ENCODE data around the gene CT47C1. TPM values are rescaled to one million over a fixed set of nuclear protein-coding genes. Genes with fewer than 3 reads are reported as not detected.
A peak's percentile ranks its signal among the peaks of the same experiment; 100 is the strongest.

The CT47C1 gene
- total RNA-seq, 1 donor from 2014 or later, result not detected

- H3K4me3 ChIP-seq (ENCODE audit: insufficient read depth, low read depth, low read length), result no peak overlapping the region
- H4K20me1 ChIP-seq (ENCODE audit: insufficient read depth, low read length), result no peaks in the 10 kb centered on the region
- Mint-ChIP-seq H3K9me3 (ENCODE audit: unreplicated experiment) (peaks cover under 1% of the 10 kb centered on the region), H3K27me3 (ENCODE audit: low read depth, unreplicated experiment) (no peaks in the 10 kb centered on the region), H3K27ac (ENCODE audit: unreplicated experiment) (no peak overlapping the region), H3K4me3 (ENCODE audit: unreplicated experiment) (no peak overlapping the region), H3K4me1 (ENCODE audit: low read depth, unreplicated experiment) (no peaks in the 10 kb centered on the region), H3K36me3 (ENCODE audit: low read depth, unreplicated experiment) (no peaks in the 10 kb centered on the region)
- no peaks in the 10 kb centered on the region for H3K79me2 ChIP-seq (ENCODE audit: insufficient read depth, low read length)
- H2AFZ ChIP-seq (ENCODE audit: low read depth, low read length), result no peak overlapping the region
- H3K4me2 ChIP-seq (ENCODE audit: low read length), result no peak overlapping the region
- H3K9me3 ChIP-seq (ENCODE audit: insufficient read depth, low read depth, low read length), result no peaks in the 10 kb centered on the region
- H3K27me3 ChIP-seq (ENCODE audit: insufficient read depth, low read length), result no peaks in the 10 kb centered on the region
- no peak for DNase-seq (ENCODE audit: low read depth)
- no peak overlapping the region for H3K9ac ChIP-seq (ENCODE audit: low read length)
- no peak for TF ChIP-seq CTCF (IDR thresholded peaks at IDR 0.05; ENCODE audit: insufficient read depth, low read depth, low read length)
- FAIRE-seq, result peak; percentile 32
- H3K36me3 ChIP-seq (ENCODE audit: insufficient read depth, low read length), result no peaks in the 10 kb centered on the region
- H3K4me1 ChIP-seq (ENCODE audit: insufficient read depth, low read length), result no peaks in the 10 kb centered on the region
- H3K27ac ChIP-seq (ENCODE audit: low read depth, low read length), result no peak overlapping the region
Measured at GRCh38 chrX:119055687-119056086, 17.1 kb upstream of the CT47C1 start.

GRCh38 chrX:119062750-119063374 is 9.9 kb upstream of the CT47C1 start:
- H3K36me3 ChIP-seq (ENCODE audit: insufficient read depth, low read length), result no peaks in the 10 kb centered on the region
- H3K27ac ChIP-seq (ENCODE audit: low read depth, low read length), result no peak overlapping the region
- no peaks in the 10 kb centered on the region for H3K36me3 Mint-ChIP-seq (ENCODE audit: low read depth, unreplicated experiment)
- no peaks in the 10 kb centered on the region for H3K9me3 ChIP-seq (ENCODE audit: insufficient read depth, low read depth, low read length)
- no peak overlapping the region for H3K9ac ChIP-seq (ENCODE audit: low read length)
- H3K4me3 Mint-ChIP-seq (ENCODE audit: unreplicated experiment), result no peak overlapping the region
- no peak for TF ChIP-seq CTCF (IDR thresholded peaks at IDR 0.05; ENCODE audit: insufficient read depth, low read depth, low read length)
- TF ChIP-seq EZH2 (IDR thresholded peaks at IDR 0.05; ENCODE audit: insufficient read depth, low read length), result no peak
- FAIRE-seq, result peak; percentile 26
- DNase-seq (ENCODE audit: low read depth), result peak; percentile 52
- H3K4me3 ChIP-seq (ENCODE audit: insufficient read depth, low read depth, low read length), result no peak overlapping the region
- H3K4me1 ChIP-seq (ENCODE audit: insufficient read depth, low read length), result no peaks in the 10 kb centered on the region
- H3K4me1 Mint-ChIP-seq (ENCODE audit: low read depth, unreplicated experiment), result peaks cover 6% of the 10 kb centered on the region
- H3K27me3 Mint-ChIP-seq (ENCODE audit: low read depth, unreplicated experiment), result no peaks in the 10 kb centered on the region
- H4K20me1 ChIP-seq (ENCODE audit: insufficient read depth, low read length), result no peaks in the 10 kb centered on the region
- H3K27me3 ChIP-seq (ENCODE audit: insufficient read depth, low read length), result no peaks in the 10 kb centered on the region
- H3K27ac Mint-ChIP-seq (ENCODE audit: unreplicated experiment), result no peak overlapping the region
- no peak overlapping the region for H2AFZ ChIP-seq (ENCODE audit: low read depth, low read length)
- no peaks in the 10 kb centered on the region for H3K9me3 Mint-ChIP-seq (ENCODE audit: unreplicated experiment)
- no peak overlapping the region for H3K4me2 ChIP-seq (ENCODE audit: low read length)
- H3K79me2 ChIP-seq (ENCODE audit: insufficient read depth, low read length), result no peaks in the 10 kb centered on the region

GRCh38 chrX:119063428-119063827 is 9.4 kb upstream of the CT47C1 start:
- Histone ChIP-seq H3K9ac (ENCODE audit: low read length) (no peak overlapping the region), H3K4me1 (ENCODE audit: insufficient read depth, low read length) (no peaks in the 10 kb centered on the region), H3K27me3 (ENCODE audit: insufficient read depth, low read length) (no peaks in the 10 kb centered on the region), H3K4me2 (ENCODE audit: low read length) (no peak overlapping the region), H3K79me2 (ENCODE audit: insufficient read depth, low read length) (no peaks in the 10 kb centered on the region), H2AFZ (ENCODE audit: low read depth, low read length) (no peak overlapping the region), H3K36me3 (ENCODE audit: insufficient read depth, low read length) (no peaks in the 10 kb centered on the region), H4K20me1 (ENCODE audit: insufficient read depth, low read length) (no peaks in the 10 kb centered on the region), H3K27ac (ENCODE audit: low read depth, low read length) (no peak overlapping the region), H3K9me3 (ENCODE audit: insufficient read depth, low read depth, low read length) (no peaks in the 10 kb centered on the region), H3K4me3 (ENCODE audit: insufficient read depth, low read depth, low read length) (no peak overlapping the region)
- peaks cover 6% of the 10 kb centered on the region for H3K4me1 Mint-ChIP-seq (ENCODE audit: low read depth, unreplicated experiment)
- no peaks in the 10 kb centered on the region for H3K9me3 Mint-ChIP-seq (ENCODE audit: unreplicated experiment)
- FAIRE-seq (no peak), DNase-seq (ENCODE audit: low read depth) (no peak)
- no peaks in the 10 kb centered on the region for H3K36me3 Mint-ChIP-seq (ENCODE audit: low read depth, unreplicated experiment)
- no peak overlapping the region for H3K4me3 Mint-ChIP-seq (ENCODE audit: unreplicated experiment)
- no peaks in the 10 kb centered on the region for H3K27me3 Mint-ChIP-seq (ENCODE audit: low read depth, unreplicated experiment)
- TF ChIP-seq CTCF (IDR thresholded peaks at IDR 0.05; ENCODE audit: insufficient read depth, low read depth, low read length) (no peak), EZH2 (IDR thresholded peaks at IDR 0.05; ENCODE audit: insufficient read depth, low read length) (no peak)
- H3K27ac Mint-ChIP-seq (ENCODE audit: unreplicated experiment), result no peak overlapping the region

Data from astrocyte (in vitro differentiated cells and primary cell).